ENCODE results near the gene PHF10. TPM values are rescaled to one million over a fixed set of nuclear protein-coding genes. Genes with fewer than 3 reads are reported as not detected.
A peak's percentile ranks its signal among the peaks of the same experiment; 100 is the strongest.
"Not testable (repeated sequence)": the region's sequence is repeated elsewhere in the genome, so short reads cannot be mapped to it uniquely, and the experiment has no call there.

Gene PHF10
- total RNA-seq, 1 donor from 2014 or later: 16.6 TPM

DNA sequence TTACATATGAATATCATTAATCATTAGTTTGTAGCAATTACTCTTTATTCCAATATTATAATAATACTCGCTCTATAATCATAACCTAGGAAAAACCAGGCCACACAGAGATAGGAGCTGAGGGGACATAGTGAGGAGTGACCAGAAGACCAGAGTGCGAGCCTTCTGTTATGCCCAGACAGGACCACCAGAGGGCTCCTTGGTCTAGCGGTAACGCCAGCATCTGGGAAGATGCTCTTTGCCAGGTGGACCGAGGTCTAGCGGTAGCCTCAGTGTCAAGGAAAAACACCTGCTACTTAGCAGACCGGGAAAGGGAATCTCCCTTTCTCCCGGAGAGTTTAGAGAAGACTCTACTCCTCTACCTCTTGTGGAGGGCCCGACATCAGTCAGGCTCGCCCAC lies 27.2 kb downstream of the PHF10 start:
- H3K4me3 ChIP-seq; H3K9me3 ChIP-seq; H3K27me3 ChIP-seq; H3K27ac ChIP-seq; H3K4me1 ChIP-seq; DNase-seq (ENCODE audit: low spot score in 2 of 2); intact Hi-C loops (cut with DNase I); H3K36me3 ChIP-seq: not testable (repeated sequence)
- TF ChIP-seq, protein P1, sequence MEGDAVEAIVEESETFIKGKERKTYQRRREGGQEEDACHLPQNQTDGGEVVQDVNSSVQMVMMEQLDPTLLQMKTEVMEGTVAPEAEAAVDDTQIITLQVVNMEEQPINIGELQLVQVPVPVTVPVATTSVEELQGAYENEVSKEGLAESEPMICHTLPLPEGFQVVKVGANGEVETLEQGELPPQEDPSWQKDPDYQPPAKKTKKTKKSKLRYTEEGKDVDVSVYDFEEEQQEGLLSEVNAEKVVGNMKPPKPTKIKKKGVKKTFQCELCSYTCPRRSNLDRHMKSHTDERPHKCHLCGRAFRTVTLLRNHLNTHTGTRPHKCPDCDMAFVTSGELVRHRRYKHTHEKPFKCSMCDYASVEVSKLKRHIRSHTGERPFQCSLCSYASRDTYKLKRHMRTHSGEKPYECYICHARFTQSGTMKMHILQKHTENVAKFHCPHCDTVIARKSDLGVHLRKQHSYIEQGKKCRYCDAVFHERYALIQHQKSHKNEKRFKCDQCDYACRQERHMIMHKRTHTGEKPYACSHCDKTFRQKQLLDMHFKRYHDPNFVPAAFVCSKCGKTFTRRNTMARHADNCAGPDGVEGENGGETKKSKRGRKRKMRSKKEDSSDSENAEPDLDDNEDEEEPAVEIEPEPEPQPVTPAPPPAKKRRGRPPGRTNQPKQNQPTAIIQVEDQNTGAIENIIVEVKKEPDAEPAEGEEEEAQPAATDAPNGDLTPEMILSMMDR (IDR thresholded peaks at IDR 0.05): peak in 2 of 3 experiments; percentile 34 to 35

DNA sequence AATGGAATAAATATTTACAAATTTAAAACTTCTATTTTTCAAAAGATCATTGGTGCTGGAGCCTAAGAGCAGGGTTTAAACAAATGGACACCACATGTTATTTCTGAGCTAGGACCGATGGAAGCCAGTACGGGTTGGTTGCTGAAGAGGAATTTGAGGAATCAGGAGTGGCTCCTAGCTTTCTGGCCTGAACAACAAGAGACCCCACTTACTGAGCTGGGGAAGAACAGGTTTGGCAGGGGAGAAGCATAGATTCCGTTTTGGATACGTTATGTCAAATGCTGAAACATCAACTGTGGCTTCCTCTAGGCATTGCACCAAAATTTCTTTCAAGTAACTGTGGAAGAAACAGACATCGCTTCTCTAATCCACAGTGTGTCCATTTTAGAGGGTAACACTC lies 29.2 kb downstream of the PHF10 start:
- no peak for DNase-seq (ENCODE audit: low spot score in 2 of 2)
- Histone ChIP-seq H3K4me3 (no peak overlapping the region), H3K27ac (no peak overlapping the region), H3K27me3 (no peaks in the 10 kb centered on the region), H3K4me1 (no peaks in the 10 kb centered on the region), H3K36me3 (no peaks in the 10 kb centered on the region), H3K9me3 (no peaks in the 10 kb centered on the region)
- TF ChIP-seq, protein P1 (IDR thresholded peaks at IDR 0.05): no peak
- intact Hi-C loops (cut with DNase I): no loop called here

DNA sequence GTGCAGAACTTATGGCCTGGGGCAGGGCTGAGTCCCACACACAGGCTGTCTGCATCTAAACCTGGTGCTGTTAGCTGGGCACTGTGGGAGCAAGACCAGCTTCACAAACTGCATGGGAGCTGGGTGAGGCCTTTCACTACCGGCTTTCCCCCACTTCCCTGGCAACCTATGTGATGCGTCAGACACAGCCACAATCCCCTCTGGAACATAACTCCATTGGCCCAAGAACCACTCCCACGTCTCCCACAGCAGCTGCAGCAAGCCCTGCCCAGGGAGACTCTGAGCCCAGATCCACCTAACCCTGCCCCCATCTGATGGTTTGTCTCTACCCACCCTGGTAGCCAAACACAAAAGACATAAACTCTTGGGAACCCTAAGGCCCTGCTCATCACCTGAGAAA lies 31.8 kb downstream of the PHF10 start:
- intact Hi-C loops (cut with DNase I): no loop called here
- no peaks in the 10 kb centered on the region for H3K9me3 ChIP-seq
- peaks cover 0 to 8% of the 10 kb centered on the region in 2 donors for H3K36me3 ChIP-seq
- no peak for DNase-seq (ENCODE audit: low spot score in 2 of 2)
- no peak overlapping the region for H3K27ac ChIP-seq
- H3K4me1 ChIP-seq: no peaks in the 10 kb centered on the region
- H3K4me3 ChIP-seq: no peak overlapping the region
- TF ChIP-seq, protein P1 (IDR thresholded peaks at IDR 0.05): no peak
- no peaks in the 10 kb centered on the region for H3K27me3 ChIP-seq

DNA sequence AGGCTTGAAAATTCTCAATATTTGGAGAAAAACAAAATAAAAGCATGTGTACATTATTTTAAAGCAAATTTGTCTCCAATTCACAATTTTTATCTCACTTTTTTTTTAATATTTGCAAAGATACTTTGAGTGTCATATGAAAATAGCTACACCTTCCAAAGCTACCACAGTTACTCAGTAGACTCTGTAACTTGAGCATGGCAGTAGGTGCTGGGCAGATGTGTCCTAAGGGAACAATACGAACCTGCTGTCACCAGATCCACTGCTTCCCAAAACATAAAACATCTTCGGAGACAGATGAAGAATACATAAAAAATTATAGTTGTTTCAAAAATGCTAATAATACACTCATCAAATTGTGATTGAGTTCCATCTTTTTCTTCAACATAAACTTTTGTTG lies 33.0 kb downstream of the PHF10 start:
- H3K27ac ChIP-seq: no peak overlapping the region
- peaks cover 3% of the 10 kb centered on the region in 2 donors for H3K9me3 ChIP-seq
- intact Hi-C loops (cut with DNase I): no loop called here
- no peak for DNase-seq (ENCODE audit: low spot score in 2 of 2)
- no peak overlapping the region for H3K4me3 ChIP-seq
- H3K4me1 ChIP-seq: no peaks in the 10 kb centered on the region
- no peaks in the 10 kb centered on the region for H3K27me3 ChIP-seq
- H3K36me3 ChIP-seq: peaks cover 7 to 21% of the 10 kb centered on the region in 2 donors
- TF ChIP-seq, protein P1 (IDR thresholded peaks at IDR 0.05): no peak

DNA sequence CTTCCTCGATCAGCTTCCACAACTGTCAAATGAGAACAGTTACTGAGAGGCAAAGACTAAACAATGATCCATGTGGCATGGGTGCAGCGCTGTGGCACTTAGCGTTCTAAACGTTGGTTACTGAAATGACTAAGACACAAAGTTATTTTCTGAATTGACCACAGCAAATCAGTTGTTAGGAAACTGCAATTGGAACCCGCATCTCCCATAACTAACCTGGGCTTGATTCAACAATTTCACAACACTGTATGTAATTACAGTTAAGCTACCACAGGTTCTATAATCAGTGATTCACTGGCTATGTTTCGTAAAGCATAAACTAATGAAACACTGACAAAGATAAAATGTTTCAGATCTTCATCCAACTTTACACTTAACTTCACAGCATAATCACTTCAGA lies 35.0 kb downstream of the PHF10 start:
- no peaks in the 10 kb centered on the region for H3K4me1 ChIP-seq
- TF ChIP-seq, protein P1 (IDR thresholded peaks at IDR 0.05): no peak

DNA sequence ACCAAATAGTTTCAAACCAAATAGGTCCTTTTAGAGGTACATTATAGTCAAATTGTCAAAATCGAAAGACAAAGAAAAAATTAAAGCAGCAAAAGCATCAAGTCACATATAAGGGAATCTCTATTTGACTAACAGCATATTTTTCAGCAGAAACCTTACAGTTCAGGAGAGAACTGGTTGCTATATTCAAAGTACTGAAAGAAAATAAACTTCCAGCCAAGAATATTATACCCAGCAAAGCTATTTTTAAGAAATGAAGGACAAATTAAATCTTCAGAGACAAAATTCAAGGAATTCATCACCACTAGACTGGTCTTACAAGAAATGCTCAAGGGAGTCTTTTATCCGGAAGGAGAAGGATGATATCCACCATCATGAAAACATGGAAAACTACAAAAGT lies 38.4 kb downstream of the PHF10 start:
- no peaks in the 10 kb centered on the region for H3K27me3 ChIP-seq
- peaks cover 3 to 18% of the 10 kb centered on the region in 2 donors for H3K9me3 ChIP-seq
- peaks cover 20 to 31% of the 10 kb centered on the region in 2 donors for H3K36me3 ChIP-seq
- no peak overlapping the region for H3K4me3 ChIP-seq
- intact Hi-C loops (cut with DNase I): no loop called here
- DNase-seq (ENCODE audit: low spot score in 2 of 2): no peak
- no peaks in the 10 kb centered on the region for H3K4me1 ChIP-seq
- H3K27ac ChIP-seq: no peak overlapping the region
- TF ChIP-seq, protein P1 (IDR thresholded peaks at IDR 0.05): no peak

More for the DNA sequence above, 35.0 kb downstream of the PHF10 start:
- peaks cover 3 to 18% of the 10 kb centered on the region in 2 donors for H3K9me3 ChIP-seq
- H3K36me3 ChIP-seq: peaks cover 9 to 26% of the 10 kb centered on the region in 2 donors
- H3K27ac ChIP-seq: no peak overlapping the region
- intact Hi-C loops (cut with DNase I): no loop called here
- no peaks in the 10 kb centered on the region for H3K27me3 ChIP-seq
- no peak for DNase-seq (ENCODE audit: low spot score in 2 of 2)
- H3K4me3 ChIP-seq: no peak overlapping the region

Measured in ascending aorta (tissue), 2 donors.